WI38 (cell line): ENCODE data around the gene NTMT1.

ENCODE experiments used
- H3K4me3 ChIP-seq: 2 replicates; pipeline ENCODE4 v1.5.1; 2011; ENCODE audit warnings: low read depth, mild to moderate bottlenecking, control low read depth, low read length
- TF ChIP-seq, protein P1 (sequence below): IDR thresholded peaks from 2 replicates; pipeline ENCODE4 v1.5.1; 2012; ENCODE audit warnings: low read depth, mild to moderate bottlenecking, control low read depth, low read length

The NTMT1 gene

DNA sequence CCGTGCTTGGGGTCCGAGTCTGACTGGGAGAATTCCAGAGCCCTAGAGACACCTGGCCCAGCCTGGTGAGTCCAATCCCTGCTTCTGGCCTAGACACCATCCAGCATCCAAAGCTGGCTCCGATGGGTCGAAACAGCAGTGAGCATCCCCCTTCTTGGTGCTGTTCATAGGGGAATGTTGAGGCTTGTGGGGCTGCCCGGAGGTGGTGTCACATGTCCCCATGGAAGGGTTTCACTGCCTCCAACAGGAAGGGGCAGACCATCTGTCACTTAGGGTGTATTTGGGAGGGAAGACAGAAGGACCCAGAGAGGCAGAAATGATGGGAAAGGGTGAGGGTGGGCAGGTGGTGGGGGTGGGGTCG, 19.0 kb upstream of the NTMT1 start:
- no peak overlapping the region for H3K4me3 ChIP-seq
- TF ChIP-seq, protein P1, sequence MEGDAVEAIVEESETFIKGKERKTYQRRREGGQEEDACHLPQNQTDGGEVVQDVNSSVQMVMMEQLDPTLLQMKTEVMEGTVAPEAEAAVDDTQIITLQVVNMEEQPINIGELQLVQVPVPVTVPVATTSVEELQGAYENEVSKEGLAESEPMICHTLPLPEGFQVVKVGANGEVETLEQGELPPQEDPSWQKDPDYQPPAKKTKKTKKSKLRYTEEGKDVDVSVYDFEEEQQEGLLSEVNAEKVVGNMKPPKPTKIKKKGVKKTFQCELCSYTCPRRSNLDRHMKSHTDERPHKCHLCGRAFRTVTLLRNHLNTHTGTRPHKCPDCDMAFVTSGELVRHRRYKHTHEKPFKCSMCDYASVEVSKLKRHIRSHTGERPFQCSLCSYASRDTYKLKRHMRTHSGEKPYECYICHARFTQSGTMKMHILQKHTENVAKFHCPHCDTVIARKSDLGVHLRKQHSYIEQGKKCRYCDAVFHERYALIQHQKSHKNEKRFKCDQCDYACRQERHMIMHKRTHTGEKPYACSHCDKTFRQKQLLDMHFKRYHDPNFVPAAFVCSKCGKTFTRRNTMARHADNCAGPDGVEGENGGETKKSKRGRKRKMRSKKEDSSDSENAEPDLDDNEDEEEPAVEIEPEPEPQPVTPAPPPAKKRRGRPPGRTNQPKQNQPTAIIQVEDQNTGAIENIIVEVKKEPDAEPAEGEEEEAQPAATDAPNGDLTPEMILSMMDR: no peak

DNA sequence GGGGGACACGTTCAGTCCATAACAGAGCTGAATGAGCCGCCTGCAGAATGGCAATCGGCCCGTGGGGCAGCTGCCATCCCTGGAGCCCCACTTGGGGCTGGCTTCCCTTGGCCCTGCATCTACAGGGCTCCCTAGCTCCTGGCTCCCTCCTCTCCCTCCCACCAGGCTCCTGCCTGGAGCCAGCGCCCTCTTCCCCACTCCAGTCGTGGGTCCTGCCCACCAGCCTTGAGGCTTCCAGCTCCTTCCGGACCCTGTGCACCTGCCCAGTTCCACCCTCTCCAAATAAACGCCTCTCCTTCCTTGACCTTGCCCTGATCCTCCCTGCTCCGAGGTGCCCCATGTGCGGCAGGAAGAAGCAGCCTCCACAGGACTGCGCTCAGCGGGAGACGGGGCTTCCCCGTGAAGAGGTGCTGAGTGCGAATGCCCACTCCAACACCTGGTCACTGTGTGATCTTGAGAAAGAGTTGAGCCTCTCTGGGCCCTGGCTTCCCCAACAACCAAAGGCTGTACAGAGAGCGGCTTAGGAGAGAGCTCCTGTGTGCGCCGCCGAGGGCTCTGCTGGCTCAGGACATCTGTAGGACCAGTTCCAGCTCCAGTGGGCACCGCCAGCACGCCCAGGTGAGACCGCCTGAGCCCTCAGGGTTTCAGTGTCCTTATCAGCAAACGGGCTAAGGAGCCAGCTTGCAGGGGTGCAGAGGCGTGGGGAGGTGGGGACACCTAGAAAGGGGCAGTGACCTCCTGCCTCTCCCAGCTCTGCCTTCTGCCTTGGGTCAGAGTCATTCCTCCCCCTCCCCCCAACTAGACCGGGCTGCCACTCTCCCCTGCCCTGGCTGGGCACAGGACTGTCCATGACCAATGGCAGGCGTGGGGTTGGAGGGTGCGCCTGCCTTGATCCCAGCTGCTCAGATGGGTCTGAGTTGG, 17.1 kb upstream of the NTMT1 start:
- no peak overlapping the region for H3K4me3 ChIP-seq
- TF ChIP-seq, protein P1: no peak

DNA sequence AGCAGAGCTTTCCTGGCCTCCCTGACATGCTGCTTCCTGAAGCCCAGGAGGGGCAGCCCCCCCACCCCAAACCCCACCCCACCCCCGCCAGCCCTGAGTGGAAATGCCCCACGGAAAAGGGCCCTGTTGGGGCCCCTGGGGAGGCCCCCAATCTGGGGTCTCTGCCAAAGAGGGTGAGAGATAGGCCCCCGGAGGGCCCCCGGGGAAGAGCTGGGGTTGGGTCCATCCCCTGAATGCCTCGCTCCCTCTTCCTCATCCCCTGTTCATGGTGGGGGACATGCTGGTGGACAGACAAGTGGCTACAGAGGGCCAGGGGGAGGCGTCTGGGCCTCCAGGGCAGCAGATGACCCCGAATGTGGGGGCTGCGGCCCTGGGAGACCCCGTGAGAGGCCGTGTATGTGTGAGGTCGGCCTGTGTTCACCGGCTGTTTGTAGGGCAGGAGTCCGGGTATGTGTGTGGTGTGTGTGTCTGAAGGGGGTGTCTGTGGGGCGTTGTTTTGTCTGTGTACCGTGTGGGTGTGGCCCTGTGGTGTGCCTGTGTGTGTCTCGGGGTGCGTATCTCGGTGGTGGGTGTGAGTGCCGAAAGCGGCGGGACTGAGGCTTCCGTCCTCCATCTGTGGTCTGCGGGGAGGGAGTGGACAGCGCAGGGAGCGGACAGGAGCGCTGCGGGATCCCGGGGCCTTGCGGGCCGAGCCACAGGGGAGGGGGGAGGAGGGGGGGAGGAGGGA, 16.3 kb upstream of the NTMT1 start:
- TF ChIP-seq, protein P1: no peak

DNA sequence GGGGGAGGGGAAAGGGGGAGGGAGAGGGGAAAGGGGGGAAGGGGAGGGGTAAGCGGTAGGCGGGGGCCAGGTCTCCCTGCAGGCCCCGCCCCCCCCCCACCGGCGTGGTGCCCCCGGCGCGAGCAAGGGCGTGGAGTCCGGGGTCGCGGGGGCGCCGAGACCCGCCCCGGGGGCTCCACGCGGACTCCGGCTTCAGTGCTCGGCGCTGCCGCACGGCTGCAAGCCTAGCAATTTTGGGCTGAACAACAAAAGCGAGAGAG, 15.8 kb upstream of the NTMT1 start:
- TF ChIP-seq, protein P1: no peak
- H3K4me3 ChIP-seq: peak overlapping the region; percentile 61

More for the DNA sequence above, 16.3 kb upstream of the NTMT1 start:
- no peak overlapping the region for H3K4me3 ChIP-seq

DNA sequence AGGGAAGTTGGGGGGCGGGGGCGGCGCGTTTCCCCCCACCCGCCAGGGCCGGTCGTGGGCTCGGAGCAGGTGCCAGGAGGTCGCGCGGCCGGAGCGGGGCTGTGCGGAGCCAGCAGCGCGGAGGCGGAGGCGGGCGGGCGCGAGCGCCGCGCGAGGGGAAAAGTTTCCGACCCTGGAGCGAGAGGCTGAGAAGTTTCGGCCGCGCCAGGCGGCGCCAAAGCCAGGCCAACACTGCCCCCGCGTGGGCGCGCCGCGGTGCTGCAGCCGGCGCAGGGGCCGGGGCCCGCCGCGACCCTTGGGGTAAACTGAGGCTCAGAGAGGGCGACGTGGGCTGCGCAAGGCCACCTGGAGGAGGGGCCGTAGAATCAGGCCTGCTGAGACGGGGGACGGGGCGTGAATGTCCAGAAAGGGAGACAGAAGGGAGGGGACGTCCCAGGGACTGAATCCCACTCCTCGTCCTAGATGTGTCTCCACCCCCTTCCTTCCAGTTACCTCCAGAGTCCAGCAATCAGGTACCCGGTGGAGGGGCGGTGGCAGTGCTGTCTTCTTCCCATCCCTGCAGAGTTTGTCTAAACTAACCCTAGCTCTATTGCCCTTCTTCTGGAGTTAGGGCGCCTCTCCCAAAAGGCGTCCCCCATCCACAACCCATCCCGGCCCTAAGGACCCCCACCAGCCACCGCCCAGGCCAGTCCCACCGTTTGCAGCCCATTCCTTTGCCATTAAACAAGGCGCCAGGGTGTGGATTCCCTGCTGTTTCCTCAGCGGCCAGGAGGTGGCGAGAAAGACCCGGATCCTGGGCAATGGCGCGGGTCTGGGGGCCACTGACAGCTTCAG, 15.3 kb upstream of the NTMT1 start:
- TF ChIP-seq, protein P1: peak; percentile 81
- H3K4me3 ChIP-seq: peak overlapping the region; percentile 61

DNA sequence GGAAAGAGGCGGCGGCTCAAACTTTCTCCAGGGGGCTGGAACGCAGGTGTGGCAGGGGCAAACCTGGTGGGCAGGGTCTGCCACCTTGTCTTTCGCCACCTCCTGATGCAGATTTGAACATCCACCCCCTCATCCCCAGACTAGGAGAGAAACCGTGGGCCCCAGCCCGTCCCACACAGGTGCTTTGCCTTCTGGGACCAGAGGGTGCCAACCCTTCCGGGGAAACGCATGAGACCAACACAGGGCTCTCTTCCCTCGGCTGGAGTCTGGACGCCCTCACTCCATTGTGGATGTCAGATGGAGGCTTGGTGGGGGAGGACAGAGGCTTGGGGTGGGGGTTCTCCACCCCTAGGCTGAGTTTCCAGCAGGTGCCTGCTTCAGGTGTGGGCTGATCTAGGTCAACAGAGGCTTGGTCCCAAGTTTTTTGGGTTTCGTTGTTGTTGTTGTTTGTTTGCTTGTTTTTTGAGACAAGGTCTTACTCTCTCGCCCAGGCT, 14.6 kb upstream of the NTMT1 start:
- H3K4me3 ChIP-seq: no peak overlapping the region
- TF ChIP-seq, protein P1: no peak; the same call in 1 of the 2 replicates
